8988T (cell line): Measurements from ENCODE around the gene PHIP.
"Not testable (repeated sequence)": the region's sequence is repeated elsewhere in the genome, so short reads cannot be mapped to it uniquely, and the experiment has no call there.

ENCODE experiments used
- DNase-seq: peaks from one replicate; pipeline ENCODE4 v3.0.0; 2011

Gene PHIP

GRCh38 chr6:79078075-79078969, at the start of gene PHIP:
Gene PHIP (minus strand): TSS chr6:79078254. CDS start chr6:79078068, 186 bp downstream.
- DNase-seq = peak; percentile 66

GRCh38 chr6:79127660-79128059, 49.6 kb upstream of the PHIP start:
- DNase-seq = no peak

GRCh38 chr6:79119217-79119616, 41.2 kb upstream of the PHIP start:
- DNase-seq = no peak

DNA sequence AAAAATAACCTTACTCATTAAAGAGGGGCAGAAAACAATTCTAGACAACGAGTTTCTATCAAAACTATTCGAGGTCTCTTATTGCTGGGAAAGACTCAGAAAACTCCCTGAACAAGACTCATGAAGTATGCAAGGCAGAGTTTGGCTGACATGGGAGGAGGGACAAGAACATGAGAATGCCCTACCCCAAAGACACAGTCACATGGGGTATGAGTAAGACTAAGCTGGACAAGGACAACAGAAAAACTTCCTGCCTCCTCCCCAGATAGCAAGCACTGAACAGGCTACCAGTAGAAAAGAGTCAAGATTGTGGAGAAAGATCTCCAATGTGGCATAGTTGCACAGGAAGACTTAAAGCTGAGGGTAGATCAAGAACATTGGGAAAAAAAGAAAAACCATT, 39.7 kb upstream of the PHIP start:
- DNase-seq = no peak

DNA sequence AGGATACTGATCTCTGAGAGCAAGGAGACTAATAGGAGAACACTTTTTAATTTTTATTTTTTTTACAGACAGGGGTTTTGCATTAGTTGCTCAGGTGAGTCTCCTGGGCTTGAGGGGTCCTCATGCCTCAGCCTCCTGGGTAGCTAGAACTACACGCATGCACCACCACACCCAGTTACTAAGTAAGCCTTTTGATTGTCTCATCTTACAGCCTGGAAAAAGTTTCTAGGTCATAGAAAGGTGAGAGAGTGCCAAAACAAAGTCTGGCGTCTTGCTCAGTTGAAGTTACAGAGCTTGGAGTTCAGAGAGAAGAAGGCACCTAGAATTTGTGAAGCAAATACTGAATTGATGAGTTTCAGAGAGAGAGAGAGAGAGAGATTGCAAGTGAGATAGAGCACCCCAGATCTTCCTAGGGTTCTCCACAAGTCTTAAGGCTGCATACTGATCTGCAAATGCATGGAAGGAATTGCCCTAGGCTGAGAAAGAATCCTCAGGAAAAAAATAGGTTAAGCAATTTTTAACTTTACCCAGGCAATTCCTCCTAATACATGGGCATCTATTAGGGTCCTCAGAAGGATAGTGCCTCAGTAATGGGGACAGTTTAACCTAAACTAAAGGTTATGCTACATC, 37.6 kb upstream of the PHIP start:
- DNase-seq = no peak

GRCh38 chr6:79111549-79111948, 33.5 kb upstream of the PHIP start:
- no peak for DNase-seq

GRCh38 chr6:79101164-79101563, 23.1 kb upstream of the PHIP start:
- DNase-seq = no peak

DNA sequence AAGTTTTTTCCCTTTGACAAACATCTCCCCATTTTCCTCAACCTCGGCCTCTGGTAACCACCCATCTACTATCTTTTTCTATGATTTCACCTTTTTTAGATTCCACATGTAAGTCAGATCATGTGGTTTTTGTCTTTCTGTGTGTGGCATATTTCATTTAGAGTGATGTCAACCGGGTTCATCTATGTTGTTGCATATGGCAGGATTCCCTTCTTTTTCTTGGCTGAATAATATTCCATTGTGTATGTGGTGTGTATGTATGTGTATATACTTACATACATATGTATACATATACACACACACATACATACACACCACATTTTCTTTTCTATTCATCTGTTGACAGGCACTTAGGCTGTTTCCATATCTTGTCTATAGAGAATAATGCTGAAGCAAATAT, 22.2 kb upstream of the PHIP start:
- DNase-seq = no peak

GRCh38 chr6:79094938-79095337, 16.9 kb upstream of the PHIP start:
- DNase-seq = no peak

DNA sequence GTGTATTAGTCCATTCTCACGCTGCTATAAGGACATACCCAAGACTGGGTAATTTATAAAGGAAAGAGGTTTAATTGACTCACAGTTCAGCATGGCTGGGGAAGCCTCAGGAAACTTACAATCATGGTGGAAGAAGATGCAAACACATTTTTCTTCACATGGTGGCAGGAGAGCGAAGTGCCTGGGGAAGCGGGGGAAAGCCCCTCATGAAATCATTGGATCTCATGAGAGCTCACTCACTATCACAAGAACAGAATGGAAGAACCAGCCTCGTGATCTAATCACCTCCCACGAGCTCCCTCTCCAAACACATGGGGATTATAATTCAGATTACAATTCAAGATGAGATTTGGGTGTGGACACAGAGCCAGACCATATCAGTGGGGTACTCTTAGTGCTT, 13.7 kb upstream of the PHIP start:
- DNase-seq = not testable (repeated sequence)

- DNase-seq = no peak
Observed at GRCh38 chr6:79089552-79090404, 11.7 kb upstream of the PHIP start.

- no peak for DNase-seq
Observed at GRCh38 chr6:79084693-79085092, 6.6 kb upstream of the PHIP start.

- DNase-seq = no peak
Observed at GRCh38 chr6:79082304-79082703, 4.2 kb upstream of the PHIP start.

DNA sequence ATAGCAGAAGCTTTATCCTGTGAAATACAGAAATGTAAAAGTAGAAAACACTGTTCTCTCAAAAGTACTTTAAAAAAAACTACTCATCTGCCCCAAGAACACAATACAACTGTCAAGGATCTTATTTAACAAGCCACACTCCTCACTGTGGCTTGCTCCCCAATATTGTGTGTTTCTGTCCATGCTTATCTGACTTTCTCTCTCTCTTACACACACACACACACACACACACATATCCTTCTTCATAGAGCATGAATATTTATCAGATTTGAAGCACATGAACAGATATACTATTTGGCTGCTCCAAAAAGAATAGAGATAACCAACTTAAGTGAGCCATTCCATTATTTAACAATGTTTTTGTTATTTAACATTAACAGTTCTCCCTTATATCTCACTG, 3.6 kb upstream of the PHIP start:
- DNase-seq = no peak

DNA sequence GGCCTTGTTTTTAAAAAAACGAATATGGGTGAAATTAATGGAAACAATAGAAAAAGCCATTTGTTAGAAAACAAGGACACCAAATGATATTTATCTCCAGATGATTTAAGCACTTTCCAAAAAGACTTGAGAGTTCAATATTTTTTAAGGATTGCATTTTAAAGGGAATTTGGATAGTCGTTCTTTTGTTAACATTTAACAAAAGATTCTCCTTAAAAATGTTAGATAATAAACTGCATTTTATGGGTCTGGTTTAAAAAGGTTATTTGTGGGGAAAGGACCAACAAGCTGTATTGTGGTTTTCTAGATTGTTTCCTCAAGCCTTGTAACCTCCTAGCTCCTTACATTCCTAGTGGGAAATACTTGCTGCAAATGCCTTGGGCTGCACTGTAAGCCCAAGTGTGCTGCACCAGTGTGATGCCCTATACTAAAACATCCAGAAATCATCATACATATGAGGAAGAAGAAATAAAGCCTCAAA, 1.5 kb upstream of the PHIP start:
- DNase-seq = no peak

- peak; percentile 47 for DNase-seq
Observed at GRCh38 chr6:79077715-79078074, 359 bp downstream of the PHIP start.

DNA sequence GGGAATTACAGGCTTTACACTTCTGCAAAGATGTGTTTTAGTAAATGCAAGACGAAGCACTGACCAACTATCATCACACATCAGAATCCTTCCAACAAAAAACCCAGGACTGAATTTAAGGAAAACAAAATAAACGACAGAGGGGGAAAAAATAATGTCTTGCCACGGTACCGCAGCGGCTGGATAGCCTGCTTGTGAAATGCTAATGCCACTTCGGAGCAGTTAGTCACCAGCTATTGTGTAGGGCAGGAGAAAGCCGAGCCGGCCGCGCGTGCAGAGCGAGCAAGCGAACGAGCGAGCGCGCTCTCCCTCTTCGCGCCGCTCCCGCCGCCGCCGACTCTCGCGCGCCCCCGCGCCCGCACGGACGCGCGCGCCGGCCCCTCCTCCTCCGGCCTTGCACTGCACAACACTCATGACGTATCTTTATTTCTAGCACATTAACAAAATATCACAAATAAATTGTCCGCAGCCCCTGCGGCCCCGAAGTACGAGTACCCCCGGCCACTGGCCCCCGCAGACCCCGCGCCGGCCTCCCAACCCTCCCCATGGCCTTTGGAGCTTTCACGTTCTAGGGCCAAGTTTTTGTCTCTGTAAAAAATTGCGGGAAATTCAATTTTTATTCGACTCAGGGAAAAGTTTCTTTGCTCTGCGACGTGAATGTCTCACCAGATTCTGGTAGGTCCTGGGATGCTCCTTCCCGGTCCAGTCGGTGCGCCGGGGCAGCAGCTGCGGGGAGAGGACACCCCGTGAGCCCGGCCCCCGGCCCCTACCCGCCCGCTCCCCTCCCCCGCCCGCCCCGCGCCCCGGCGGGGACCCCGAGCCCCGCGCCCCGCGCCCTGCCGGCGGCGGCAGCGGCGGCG, 1.0 kb downstream of the PHIP start:
- DNase-seq = peak; percentile 86

DNA sequence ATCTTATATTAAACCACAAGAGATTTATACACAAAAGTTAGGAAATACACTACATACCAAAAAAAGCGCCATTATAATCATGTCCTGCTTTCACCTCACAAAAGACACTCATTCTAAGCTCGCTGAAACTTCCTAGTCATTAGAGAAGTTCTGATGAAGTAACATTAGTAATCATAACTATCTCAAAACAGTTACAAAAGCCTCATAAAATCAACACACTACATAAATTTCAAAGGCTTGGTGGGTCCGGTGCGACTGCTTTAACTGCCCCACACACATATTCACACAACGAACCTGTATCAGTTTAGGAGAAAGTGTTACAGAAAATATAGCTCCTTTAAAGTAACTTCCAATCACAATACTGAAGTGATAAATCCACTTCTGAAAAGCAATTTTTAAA, 1.9 kb downstream of the PHIP start:
- no peak for DNase-seq

DNA sequence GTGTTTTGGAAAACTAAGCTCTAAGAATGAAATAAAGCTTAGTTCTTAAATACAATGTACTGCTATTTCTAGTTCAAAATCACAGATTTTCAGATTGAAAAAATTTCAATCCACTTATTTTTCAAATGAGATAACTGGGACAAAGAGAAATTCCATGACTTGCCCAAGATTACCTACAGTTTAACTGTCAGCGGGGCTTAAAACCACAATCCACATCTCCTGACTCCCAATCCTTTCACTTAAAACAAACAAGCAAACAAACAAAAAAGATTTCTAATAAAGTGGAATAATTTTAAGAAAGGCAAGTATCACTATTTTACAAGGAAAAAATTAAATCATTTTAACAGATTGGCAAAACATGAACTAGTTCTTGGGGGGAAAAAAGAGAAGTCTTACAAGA, 4.2 kb downstream of the PHIP start:
- no peak for DNase-seq

GRCh38 chr6:79072640-79073181, 5.3 kb downstream of the PHIP start:
- no peak for DNase-seq

- no peak for DNase-seq
Observed at GRCh38 chr6:79071547-79071946, 6.5 kb downstream of the PHIP start.

GRCh38 chr6:79070206-79070825, 7.7 kb downstream of the PHIP start:
- no peak for DNase-seq
